Measurements from ENCODE around the gene LRRC41.

DNA sequence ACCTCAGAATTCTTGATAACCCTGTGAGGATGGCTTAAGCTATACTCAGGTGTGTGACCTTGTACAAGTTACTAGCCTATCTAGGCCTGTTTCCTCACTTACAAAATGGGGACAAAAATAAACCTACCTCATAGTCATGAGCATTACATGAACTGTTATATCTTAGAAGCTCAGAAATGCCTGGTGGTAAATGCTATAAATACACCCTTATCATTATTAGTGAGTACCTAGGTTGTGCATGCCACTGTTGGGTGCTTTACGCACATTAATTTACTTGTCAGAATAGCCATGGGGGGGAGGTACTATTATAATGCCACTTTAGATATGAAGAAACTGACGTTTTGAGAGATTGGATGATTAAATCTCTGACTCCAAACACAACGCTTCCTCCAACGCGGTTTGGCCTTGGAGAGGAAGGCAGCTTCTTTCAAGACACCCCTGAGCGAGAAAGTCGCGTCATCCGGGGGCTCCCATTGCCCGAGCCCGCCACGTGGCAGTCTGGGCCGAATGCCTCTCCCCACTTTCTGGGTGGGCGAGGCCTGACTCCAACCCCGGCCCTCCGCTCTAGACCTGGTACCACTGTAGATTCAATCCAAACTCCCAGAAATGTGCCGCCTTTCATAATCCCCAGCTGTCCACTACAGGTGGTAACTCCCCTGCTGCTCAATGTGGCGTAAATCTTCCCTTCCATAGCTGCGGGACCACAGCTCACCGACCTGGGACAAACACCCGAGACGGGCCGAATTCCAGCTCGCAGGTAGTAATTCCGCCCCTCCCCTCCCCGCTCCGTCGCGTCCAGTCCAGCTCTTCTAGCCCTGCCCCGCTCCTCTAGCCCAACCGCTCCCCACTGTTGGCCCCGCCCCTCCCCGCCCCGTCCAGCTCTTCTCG is 56.6 kb downstream of the LRRC41 start:
- TF ChIP-seq POLR2A (IDR thresholded peaks at IDR 0.05; ENCODE audit: low read length): peak; percentile 33
- no peak for TF ChIP-seq GATA1 (IDR thresholded peaks at IDR 0.05; ENCODE audit: low read depth, low read length)

Measured in erythroblast (primary cell).